SK-N-SH (cell line): ENCODE data around the gene HELT.

Experiments used
- ELF1 ChIP-seq: IDR thresholded peaks from 2 replicates; pipeline ENCODE4 v1.4.0; 2012
- EZH2phosphoT487 ChIP-seq: fragments of 200-600 bp; sonication (generic); IDR thresholded peaks from 2 replicates; pipeline ENCODE4 v1.6.1; 2017; ENCODE audit warnings: low read depth, mixed run types, mild to moderate bottlenecking, antibody characterized with exemption, moderate library complexity, borderline replicate concordance
- FOXM1 ChIP-seq: IDR thresholded peaks from 2 replicates; pipeline ENCODE4 v1.4.0; 2012; ENCODE audit warnings: low read depth, mild to moderate bottlenecking
- TF ChIP-seq, protein P1 (sequence below): fragments of 200-600 bp; sonication (generic); IDR thresholded peaks from 2 replicates; pipeline ENCODE4 v1.6.1; 2017; ENCODE audit warnings: antibody characterized with exemption, mild to moderate bottlenecking, moderate library complexity

DNA sequence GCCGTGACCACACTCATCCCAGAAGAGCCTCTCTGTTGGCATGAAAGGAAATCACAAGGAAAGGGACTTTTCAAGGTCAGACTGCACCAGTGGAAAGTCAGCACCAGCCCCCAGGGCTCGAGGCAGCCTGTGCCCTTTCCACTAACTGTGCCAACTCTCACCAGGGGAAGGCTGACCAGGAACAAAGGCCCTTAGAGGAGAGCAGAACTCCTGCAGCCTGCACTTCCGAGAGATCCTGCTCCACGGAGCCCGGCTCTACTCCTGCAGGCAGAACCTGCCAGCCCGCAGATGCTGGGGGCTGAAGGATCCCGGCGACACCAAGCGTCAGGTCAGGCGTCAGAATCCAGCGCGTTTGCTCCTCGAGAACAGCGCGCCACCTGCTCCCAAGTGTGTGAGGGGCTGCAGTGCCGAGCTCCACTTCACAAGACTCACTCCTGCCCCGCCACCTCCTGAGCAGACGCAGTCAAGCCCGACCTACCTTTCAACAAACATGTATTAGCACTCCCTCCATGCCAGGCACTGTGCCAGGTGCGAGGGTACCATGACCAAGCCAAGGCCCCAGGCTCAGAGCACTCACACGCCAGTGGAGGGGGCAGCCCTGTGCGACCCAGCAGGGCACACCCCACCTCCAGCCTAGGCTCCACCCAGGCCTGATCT lies 13.6 kb upstream of the HELT start:
- TF ChIP-seq, protein P1, sequence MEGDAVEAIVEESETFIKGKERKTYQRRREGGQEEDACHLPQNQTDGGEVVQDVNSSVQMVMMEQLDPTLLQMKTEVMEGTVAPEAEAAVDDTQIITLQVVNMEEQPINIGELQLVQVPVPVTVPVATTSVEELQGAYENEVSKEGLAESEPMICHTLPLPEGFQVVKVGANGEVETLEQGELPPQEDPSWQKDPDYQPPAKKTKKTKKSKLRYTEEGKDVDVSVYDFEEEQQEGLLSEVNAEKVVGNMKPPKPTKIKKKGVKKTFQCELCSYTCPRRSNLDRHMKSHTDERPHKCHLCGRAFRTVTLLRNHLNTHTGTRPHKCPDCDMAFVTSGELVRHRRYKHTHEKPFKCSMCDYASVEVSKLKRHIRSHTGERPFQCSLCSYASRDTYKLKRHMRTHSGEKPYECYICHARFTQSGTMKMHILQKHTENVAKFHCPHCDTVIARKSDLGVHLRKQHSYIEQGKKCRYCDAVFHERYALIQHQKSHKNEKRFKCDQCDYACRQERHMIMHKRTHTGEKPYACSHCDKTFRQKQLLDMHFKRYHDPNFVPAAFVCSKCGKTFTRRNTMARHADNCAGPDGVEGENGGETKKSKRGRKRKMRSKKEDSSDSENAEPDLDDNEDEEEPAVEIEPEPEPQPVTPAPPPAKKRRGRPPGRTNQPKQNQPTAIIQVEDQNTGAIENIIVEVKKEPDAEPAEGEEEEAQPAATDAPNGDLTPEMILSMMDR, result no peak
- TF ChIP-seq EZH2phosphoT487 (no peak), ELF1 (no peak), FOXM1 (no peak)
